Activated CD4-positive, alpha-beta T cell treated with anti-CD3 and anti-CD28 coated beads, Interleukin-2, Interleukin-6, amounts not matched to agents 100 ng/mL and 50 ng/mL, durations not matched to agents 16 hours and 8 hours (primary cell): ENCODE data around the gene DNAH1.

Experiments
- DNase-seq: peaks from one replicate; pipeline ENCODE4 v3.0.0-alpha.2; 2020

The DNAH1 gene

DNA sequence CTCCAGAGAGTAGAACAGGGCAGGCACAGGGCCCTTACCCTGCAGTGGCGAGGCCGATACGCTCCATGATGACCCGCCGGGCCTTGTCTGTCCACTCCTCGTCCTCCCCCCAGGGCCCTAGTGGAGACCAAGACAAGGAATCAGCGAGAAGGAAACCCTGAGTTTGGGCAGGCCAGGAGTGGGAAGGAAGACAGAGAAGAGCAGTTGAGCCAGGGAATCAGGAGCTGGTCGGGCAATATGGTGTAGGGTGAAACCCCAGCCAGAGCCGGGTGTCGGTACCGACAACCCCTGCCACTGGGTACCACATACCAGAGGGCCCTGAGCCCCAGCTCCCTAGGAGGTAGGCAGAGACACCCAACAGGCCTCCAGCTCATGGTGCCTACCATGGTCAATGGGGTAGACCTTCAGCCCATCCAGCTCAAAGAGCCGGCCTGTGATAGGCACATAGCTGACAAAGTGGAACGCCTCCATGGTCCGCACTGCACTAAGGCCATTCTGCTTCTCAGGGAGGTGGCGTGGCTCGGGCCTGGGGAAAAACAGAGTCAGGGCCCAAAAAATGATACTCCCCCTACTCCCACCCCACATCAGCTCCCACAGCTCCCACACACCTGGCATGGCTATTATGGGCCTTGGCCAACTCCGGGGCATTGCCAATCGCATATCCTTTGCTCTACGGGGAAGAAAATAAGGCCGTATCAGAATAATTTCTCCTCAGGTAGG is 90.8 kb downstream of the DNAH1 start:
- no peak for DNase-seq

DNA sequence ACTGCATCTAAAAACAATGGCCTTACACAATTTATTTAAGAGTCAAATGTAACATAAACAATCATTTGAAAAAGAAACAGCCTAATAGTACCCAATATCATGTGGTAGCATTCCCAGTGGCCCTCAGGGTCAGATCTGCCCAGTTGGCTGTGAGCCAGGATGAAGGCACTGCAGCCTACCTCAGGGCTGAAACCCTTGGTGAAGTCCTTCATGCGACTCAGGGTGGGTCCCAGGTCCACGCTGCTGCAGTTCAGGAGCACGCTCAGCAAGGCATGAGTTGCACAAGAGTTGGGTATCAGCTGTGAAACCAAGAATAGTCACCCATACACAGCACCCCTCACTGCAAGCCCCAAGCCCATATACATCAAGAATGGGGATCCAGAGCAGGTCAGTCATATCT is 91.7 kb downstream of the DNAH1 start:
- no peak for DNase-seq

DNA sequence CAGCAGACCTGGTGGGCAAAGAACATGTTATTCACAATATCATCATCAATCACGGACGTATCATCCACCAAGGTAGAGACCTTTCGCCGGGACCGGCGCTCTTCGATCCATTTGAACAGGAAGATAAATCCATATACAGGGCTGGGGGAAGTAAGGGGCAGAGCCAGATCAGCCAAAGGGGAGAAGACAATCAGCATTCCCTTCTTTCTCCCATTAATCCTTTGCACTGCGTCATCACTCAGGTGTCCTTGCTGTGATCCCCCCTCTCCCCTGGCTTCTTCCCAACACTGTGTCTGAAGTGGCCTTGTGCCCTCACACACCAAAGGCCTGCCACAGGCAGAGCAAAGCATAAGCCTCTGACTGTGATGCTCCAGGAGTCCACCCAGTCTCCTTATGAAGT is 92.3 kb downstream of the DNAH1 start:
- no peak for DNase-seq

DNA sequence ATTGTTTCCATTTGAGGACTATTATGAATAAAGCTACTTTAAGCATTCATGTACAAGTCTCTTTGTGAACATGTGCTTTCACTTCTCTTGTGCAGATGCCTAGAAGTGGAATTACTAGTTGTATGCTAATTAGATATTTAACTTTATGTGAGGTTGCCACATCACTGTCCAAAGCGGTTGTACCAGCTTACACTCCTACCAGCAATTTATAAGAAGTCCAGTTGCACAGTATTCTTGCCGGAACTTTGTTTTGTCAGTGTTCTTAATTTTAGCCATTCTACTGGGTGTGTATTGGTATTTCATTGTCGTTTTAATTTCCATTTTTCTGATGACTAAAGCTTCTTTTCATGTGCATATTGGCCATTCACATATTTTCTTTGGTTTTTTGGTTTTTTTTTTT is 99.7 kb downstream of the DNAH1 start:
- DNase-seq: no peak

DNA sequence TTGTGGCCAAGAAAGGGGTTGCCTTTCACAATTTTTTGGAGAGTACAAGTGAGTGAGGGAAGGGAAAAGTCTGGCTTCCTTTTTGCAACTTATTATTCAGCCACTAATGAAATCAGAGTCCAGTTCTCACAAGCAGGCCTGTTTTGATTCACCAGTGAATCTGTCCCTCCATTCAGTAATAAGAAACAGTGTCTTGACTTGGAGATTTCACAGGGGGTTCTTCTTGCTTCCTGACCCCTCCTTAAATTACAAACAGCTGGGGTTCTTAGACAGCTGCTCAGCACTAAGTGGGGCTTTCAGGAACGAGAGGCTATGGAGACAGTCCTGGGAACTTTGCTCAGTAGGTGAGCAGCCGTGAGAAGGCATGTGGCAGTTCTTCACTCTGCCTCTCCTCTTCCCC is 104.3 kb downstream of the DNAH1 start:
- no peak for DNase-seq

DNA sequence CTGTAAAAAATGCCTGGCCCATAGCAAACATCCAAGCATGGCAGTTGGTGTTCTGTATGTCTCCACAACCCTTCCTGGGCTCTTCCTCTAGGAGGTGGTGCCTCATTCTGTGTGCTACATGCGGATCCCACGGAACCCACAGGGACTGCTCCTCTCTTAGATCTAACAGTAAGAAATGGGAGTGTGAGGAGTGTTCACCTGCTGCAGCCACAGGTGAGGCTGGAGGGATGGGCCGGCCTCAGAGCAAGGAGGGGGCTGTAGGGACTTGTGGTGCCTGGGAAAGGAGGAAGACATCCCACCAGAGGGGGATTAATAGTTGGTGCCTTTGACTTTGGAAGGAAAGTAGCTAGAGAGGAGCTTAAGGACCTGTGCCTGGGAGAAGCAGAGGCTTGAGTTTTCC is 106.5 kb downstream of the DNAH1 start:
- no peak for DNase-seq

DNA sequence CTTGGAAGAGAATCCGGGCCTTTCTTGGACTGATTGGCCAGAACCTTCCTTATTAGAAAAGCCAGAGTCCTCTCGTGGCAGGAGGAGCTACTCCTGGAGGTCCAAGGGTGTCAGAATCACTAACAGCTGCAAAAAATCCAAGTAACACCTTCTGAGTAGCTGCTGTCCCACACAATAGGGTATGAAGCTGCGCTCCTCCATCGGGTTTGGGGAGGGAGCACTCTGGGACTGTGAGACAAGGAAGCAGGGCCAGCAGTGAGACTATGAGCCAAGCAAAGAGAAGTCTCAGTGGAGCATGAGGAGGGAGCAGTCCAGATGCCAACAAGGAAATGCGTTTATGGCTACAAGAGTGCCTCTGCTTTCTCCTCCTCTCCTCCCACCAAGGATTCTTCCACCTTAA is 107.1 kb downstream of the DNAH1 start:
- no peak for DNase-seq

DNA sequence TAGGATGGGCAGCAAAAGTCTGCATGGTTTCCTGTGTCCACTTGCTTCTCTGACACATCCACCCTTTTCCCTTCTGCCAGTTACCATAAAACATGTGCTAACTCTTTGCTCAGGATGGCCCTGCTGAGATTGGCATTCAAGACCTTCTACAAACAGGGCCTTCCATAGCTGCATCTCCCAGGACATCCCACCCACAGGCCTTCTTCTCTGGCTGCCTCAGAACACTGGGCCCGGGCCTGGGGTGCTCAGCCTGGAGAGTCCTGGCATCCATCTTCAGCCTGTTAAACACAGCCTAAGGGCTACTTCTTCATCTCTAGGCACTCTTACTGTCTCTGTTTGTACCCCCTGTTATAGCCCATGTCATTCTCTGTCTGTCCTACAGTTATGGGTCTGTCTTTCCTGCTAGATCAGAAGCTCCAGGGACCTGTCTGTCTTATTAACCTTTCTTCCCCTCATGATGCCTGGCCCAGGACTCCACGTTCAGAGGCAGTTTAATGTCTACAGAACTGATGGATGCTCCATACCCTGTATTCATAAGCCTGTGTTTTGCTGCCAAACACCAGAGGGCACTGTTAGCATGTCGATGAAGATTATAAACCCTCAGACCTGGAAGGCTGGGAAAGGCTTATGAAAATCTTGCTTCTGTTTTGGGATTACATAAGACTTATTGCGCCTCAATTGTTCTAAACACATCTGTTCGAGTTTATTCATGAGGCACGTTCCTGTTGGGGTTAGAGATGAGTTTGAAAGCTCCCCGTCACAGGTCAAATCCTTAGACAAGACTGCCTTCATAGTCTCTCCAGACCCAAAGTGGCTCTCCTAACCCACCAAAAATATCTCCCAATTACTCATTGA is 112.3 kb downstream of the DNAH1 start:
- DNase-seq: peak; percentile 60

DNA sequence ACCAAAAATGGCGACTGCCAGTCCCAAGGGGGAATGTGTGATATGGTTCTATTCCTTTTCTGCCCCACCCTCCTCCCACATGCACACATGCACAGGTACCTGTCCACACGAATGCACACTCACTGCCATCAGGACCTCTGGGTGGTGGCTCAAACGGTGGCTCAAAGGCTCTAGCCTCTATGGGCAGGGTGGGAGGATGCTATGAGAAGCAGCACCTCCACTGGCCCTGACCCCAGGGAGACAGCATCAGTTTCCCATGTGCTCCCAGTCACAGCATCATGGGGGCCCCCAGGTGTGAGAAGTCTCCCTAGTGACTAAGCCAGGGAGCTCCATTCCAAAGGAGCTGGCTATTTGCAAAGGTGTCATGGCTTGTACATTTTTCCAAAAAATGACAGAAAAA is 112.9 kb downstream of the DNAH1 start:
- DNase-seq: no peak

DNA sequence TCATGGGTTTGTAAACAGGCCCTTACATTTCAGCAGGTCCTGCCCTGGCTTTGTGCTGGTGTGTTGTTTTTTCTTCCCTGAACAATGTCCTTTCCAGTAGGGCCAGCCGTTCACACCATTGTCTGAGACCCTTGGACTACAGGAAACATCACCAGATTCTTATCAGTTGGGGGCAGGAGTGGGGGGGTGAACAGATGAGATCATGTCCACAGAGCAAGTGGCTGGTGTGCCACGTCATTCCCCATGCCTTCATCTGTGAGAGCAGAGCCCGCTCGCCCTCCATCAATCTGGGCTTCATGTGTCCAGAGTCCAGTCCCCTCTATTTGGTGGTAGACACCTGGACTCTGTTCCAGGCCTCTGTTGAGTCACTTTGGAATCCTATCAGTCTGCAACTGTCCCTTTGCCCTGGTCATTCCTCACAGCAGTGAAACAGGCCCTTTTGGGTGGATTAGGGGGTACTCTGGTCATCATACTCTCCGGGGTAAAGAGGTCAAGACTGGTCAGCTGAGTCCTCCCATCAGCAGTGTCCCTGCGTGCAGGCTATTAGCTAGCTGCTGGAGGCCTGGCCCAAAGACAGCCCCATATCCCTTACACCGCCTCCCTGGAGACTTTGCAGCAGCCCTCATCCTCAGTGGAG is 113.8 kb downstream of the DNAH1 start:
- DNase-seq: no peak

DNA sequence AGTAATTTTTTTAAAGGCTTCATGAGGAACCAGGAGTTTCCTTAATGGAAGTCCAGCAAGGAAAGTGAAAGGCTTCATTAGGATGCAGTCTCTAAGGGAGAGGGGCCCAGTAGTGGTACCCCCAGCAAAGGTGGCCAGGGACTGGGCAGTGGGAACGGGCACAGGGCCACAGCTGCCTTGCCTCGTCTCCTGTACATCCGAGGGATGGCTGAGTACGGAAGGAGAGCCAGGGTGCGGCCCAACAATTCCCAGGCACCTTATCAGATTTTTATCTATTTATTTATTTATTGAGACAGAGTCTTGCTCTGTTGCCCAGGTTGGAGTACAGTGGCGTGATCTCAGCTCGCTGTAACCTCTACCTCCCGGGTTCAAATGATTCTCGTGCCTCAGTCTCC is 114.3 kb downstream of the DNAH1 start:
- no peak for DNase-seq

DNA sequence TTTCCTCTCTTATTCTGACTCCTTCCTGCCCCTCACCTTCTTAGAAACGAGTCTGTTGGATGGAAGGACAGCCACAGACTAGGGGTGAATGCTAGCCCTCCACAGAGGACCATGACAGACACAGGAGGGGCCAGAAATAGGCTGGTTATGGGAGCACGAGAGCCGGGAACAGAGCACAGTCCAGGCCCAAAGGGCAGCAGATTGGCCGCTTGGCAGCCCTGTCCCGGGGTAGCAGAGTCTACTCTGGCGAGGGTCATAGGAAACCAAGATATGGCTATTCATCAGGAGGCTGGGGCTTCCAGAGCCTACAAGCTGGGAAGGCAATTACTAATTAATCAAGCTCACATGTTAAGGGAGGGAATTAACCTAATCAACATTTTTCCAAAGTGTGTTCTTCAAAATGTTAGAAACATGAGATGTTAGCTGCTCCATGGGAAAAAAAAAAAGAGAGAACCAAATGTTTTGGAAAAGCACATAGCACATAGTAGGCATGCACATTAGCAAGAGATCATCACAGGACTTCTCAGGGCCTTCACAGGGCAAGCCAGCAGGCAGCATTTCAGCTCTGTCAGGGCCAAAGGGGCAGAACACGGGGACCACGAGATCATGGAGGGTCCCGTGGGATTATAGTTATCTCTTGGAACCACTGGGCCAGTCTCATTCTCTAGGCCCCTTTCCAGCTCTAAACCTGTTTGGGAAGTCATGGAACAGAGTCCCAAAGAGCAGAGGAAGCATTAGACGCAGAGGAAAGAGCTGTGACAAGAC is 115.5 kb downstream of the DNAH1 start:
- DNase-seq: no peak

DNA sequence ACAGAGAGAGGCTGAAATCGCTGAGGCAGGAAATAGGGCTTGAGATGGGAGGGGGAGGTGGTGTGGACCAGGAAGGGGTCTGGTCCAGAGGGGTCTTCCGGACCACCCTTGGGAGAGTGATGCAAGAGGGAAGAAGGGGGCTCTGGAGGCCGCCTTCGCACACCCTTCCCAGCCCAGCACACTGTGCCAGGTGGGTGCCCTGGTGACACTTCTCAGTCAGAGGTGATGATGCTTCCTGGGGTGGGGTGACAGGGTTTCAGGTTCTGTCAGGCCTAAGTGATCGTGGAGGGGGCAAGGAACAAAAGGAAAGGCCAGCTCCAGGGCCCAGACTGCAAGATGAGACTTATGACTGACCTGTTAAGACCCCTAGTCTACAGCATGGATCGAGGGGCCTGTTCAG is 116.1 kb downstream of the DNAH1 start:
- no peak for DNase-seq

DNA sequence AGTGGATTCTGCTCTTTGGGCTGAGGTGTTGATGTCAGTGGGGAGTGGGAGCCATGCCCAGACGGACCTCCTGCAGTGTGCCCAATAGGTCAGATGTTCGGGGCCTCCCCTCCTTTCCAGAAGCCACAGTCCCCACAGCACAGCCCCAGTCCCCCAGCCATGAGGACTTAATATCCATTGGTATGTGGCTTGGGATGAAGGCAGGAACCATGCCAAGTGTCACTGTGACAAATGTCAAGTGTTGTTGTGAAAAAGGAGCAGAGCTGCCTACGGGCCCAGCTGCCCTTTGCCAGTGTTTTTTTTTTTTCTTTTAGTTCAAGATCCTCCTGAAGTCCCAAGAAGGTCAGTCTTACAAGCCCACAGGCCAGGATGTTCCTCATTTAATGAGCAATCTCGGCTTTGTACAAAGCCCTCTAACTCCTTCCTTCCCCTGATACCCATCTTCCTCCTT is 116.6 kb downstream of the DNAH1 start:
- DNase-seq: no peak

DNA sequence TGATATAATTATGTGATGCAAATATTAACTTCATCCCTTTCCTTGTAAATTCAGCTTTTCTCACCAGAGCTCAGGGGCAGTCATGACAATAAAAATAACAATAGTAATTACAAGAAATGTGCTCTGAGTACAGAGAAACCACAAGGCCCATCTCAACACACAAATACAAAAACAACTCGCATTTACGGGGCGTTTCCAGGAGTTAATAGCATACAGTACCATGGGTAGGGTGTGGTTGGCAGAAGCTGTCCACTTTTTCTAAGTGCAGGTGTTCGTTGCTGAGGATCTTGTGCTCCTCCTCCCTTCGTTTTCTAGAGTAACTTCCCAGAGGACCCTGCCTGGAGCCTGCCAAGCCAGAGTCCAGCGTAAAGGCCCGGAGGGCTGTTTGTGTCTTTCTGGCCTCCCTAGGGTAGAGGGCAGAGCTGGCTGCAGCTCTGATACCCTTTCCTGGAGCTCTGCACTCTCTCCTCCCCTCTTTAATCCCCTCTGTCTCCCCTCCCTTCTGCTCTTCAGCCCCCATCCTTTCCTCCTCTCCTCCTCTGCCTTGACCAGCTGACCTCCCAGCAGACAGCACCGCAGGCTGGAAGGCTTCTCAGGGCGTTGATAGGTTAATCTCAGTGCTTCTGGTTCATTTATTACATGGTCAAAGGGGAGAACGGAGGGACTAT is 117.3 kb downstream of the DNAH1 start:
- DNase-seq: peak; percentile 29

DNA sequence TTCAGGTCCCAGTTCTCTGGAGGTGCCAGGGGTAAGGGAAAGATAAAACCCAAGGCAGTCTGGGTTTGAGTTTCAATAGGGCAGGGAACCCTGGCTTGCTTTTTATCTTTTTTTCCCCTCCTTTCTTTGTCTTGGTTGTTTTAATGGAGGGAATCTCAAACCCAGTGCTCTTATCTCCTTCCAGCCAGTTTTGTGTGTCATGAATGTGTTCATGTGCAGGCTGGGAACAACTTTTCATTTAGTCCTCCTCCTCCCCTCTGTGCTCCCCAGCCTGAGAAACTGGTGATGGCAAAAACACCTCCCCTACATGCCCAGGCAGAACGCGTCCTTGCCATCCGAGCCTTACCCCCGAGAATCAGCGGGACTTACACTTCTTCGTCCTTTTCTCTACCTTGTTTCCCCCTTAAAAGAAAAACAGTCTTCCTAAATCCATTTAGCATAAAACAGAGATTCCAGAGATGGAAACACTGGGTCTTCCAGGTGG is 117.9 kb downstream of the DNAH1 start:
- no peak for DNase-seq

DNA sequence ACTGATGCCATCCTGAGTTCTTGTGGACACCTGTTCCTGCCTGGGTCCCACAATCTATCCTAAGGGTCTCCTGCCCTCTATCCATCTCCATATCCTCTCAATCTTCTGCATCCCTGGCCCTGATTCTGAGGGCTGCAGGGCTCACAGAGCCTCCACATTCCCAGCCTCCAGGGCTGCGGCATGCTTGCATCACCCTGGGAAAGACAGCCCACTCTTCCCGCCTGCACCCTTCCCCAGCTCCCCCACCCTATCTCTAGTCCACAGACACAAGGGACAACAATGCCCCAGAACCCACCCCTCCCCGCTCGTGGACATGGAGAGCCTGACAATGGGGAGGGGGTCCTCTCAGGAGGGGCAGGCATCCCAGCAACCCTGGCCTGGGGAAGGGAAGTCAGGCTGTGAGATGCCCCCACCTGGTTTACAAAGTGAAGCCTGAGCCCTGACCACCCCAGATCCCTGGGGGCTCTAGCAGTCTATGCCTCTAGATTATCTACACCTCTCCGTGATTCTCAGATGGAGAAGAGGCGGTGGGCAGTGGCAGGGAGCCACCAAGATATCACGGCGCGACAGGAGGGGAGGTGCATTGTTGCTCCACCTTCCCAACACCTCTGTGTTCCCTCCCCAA is 118.5 kb downstream of the DNAH1 start:
- DNase-seq: no peak

DNA sequence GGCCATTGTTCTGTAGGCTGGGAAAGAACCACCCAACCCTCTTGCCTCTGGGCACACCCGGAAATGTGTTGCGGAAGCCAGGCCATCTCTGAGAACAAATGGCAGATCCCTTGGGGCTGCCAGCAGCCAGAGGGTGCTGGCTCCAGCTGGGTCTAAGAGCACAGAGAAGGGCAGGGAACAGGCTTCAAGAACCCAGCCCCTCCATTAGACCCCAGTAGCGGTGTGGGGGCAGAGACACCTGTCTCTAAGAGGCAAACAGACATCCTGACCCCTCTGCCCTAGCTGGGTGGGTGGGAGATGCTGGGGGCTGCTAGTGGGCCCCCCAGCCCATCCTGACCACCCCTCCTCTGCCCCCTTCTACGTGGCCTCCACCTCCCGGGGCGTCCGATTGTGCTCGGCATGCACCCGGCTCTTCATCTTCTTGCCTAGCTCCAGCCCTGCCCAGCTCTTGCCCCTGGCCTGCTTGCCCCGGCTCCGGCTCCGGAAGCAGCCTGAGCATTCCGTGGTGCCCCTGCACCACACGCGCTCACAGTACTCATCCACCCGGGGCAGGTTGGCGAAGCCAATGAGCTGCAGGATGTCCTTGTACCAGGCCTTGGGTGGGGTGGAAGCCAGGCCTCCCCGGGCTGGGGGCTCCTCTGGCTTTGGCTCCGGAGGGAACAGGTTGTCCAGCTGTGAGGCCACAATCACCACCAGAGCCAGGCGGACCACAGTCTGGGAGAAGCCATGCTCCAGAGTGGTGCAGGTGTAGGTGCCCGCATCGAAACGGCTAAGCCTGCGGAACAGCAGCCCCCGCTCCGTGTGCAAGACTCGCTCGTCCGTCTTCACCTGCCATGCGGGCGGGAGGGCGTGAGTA is 119.4 kb downstream of the DNAH1 start:
- DNase-seq: no peak

DNA sequence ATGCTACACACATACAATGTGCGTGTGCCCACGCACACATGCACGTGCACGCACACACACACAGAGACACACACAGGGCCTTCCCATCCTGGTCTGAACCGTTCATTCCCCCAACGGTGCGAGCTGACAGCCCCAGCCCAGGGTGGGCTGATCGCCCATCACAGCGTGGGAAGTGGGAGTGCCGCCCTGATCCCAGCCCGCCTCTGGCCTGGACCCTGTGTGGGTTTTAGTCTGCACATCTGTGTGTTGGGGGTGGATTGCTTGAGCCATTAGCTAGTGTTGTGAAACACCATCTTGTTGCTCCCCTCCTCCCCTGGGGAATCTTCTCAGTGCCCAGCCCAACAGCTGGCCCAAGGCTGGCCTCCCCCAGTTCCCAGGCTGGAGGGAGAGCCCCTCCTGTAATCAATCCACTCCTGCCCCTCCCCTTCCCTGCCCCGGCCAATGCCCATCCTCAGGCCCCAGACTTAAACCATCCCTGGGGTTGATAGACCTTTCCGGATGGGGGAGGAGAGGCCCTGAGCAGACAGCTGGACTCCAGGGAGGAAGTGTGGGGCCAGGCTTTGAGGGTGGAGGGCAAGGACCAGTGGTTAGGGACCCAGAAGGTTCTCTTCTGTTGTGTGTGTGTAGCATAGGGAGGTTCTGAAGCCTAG is 120.5 kb downstream of the DNAH1 start:
- DNase-seq: no peak

DNA sequence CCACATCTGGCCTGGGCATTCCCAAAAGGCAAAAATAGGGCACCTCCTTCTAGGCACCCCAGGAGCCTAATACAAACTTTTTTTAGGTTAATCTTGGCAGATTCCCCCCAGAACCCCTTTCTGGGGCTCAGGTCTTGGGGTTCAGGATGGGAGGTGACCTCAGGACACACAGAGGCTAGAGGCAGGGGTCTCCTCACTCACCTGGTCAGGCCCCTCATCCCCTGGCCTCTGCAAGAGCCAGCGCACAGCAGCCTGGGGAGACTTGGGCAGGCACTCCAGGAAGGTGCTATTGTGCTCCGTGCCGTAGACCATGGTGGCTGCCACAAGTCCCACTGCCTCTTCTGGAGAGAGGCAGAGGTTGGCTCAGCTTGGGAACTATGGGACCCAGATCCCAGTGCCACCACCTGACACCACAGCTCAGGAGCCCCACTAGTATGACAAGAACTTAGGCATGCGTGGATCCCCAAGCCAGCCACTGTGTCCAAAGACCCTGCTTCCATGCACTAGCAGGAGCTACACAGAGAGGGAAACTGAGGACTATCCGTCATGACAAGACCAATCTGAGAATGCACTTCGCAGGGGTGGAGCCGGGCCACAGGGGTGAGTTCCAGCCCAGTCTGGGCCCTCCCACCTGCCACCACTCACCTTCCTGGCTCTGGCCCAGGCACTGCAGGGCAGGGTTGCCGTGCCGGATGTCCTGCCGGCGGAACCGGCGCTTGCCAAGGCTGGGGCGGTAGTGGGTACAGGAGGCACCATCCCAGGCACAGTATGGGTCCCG is 121.4 kb downstream of the DNAH1 start:
- no peak for DNase-seq
